ENCODE data around the gene GABBR2. TPM values are rescaled to one million over a fixed set of nuclear protein-coding genes. Genes with fewer than 3 reads are reported as not detected.
A peak's percentile ranks its signal among the peaks of the same experiment; 100 is the strongest.

Gene GABBR2
- total and polyA plus RNA-seq, 2 donors (not counting 1 experiment from before 2014, with no cell fraction given) = 0.03 TPM; not detected in 1

DNA sequence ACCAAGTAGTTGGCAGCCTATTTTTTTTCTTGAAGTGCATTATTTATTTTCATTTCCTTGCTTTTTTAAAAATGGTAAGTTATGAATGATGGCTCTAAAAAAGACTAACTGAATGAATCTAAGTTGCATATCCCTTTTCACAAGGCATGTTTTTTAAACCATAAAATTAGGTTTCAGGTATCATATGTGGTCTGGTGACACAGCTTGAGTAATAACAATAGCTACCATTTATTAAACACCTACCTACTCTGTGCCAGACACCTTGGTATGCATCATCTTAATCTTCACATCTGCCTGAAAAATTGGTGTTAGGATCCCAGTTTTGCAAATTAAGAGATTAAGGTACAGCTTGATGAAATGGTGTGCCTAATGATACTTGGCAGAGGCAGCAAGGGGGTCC is 4.3 kb upstream of the GABBR2 start:
- H3K27me3 Mint-ChIP-seq = peaks cover 55% of the 10 kb centered on the region
- POLR2A ChIA-PET = no interaction called here
- no peak overlapping the region for H3K27ac Mint-ChIP-seq
- TF ChIP-seq, protein P1, sequence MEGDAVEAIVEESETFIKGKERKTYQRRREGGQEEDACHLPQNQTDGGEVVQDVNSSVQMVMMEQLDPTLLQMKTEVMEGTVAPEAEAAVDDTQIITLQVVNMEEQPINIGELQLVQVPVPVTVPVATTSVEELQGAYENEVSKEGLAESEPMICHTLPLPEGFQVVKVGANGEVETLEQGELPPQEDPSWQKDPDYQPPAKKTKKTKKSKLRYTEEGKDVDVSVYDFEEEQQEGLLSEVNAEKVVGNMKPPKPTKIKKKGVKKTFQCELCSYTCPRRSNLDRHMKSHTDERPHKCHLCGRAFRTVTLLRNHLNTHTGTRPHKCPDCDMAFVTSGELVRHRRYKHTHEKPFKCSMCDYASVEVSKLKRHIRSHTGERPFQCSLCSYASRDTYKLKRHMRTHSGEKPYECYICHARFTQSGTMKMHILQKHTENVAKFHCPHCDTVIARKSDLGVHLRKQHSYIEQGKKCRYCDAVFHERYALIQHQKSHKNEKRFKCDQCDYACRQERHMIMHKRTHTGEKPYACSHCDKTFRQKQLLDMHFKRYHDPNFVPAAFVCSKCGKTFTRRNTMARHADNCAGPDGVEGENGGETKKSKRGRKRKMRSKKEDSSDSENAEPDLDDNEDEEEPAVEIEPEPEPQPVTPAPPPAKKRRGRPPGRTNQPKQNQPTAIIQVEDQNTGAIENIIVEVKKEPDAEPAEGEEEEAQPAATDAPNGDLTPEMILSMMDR (IDR thresholded peaks at IDR 0.05) = no peak
- no peak for TF ChIP-seq EZH2 (IDR thresholded peaks at IDR 0.05; ENCODE audit: borderline replicate concordance, insufficient read depth, low read depth, low read length, poor library complexity, severe bottlenecking)
- DNase-seq (no peak), ATAC-seq (ENCODE audit: low read depth) (no peak)
- Histone ChIP-seq H3K9me3 (ENCODE audit: control extremely low read depth in 1 of 3, control insufficient read depth in 2 of 3, insufficient read depth in 1 of 3, low read length in 2 of 3) (no peaks in the 10 kb centered on the region), H3K9ac (ENCODE audit: low read length) (no peak overlapping the region), H4K20me1 (ENCODE audit: control insufficient read depth, insufficient read depth, low read length, poor library complexity, severe bottlenecking) (no peaks in the 10 kb centered on the region), H3K27me3 (replicated peaks in 1 of 4; ENCODE audit: control extremely low read depth in 1 of 4, control insufficient read depth in 3 of 4, insufficient read depth in 4 of 4, low read length in 3 of 4) (peaks cover 0 to 24% (median 2%) of the 10 kb centered on the region in 4 experiments), H3K4me2 (replicated peaks; ENCODE audit: low read depth, low read length, poor library complexity, severe bottlenecking) (no peak overlapping the region), H3K27ac (ENCODE audit: low read length in 2 of 2) (no peak overlapping the region), H3K4me1 (ENCODE audit: control insufficient read depth in 2 of 2, insufficient read depth in 2 of 2, low read length in 2 of 2) (peaks cover 0 to 2% of the 10 kb centered on the region in 2 donors), H3K36me3 (replicated peaks in 1 of 2; ENCODE audit: control extremely low read depth in 1 of 2, control insufficient read depth in 1 of 2, extremely low read depth in 1 of 2, insufficient read depth in 2 of 2, low read length in 1 of 2) (no peaks in the 10 kb centered on the region), H2AFZ (ENCODE audit: insufficient read depth, low read depth, low read length, poor library complexity, severe bottlenecking) (no peak overlapping the region), H3K4me3 (ENCODE audit: control extremely low read depth in 1 of 5, extremely low read depth in 1 of 5, insufficient read depth in 1 of 5, low read depth in 2 of 5, low read length in 4 of 5) (no peak overlapping the region), H3K79me2 (ENCODE audit: control insufficient read depth, insufficient read depth, low read length) (no peaks in the 10 kb centered on the region)
- no peak overlapping the region for H3K4me3 Mint-ChIP-seq
- CTCF ChIA-PET = no interaction called here
- no peaks in the 10 kb centered on the region for H3K9me3 Mint-ChIP-seq (ENCODE audit: insufficient read depth)
- intact Hi-C loops (cut with micrococcal nuclease) = no loop called here
- peaks cover 5% of the 10 kb centered on the region for H3K4me1 Mint-ChIP-seq

DNA sequence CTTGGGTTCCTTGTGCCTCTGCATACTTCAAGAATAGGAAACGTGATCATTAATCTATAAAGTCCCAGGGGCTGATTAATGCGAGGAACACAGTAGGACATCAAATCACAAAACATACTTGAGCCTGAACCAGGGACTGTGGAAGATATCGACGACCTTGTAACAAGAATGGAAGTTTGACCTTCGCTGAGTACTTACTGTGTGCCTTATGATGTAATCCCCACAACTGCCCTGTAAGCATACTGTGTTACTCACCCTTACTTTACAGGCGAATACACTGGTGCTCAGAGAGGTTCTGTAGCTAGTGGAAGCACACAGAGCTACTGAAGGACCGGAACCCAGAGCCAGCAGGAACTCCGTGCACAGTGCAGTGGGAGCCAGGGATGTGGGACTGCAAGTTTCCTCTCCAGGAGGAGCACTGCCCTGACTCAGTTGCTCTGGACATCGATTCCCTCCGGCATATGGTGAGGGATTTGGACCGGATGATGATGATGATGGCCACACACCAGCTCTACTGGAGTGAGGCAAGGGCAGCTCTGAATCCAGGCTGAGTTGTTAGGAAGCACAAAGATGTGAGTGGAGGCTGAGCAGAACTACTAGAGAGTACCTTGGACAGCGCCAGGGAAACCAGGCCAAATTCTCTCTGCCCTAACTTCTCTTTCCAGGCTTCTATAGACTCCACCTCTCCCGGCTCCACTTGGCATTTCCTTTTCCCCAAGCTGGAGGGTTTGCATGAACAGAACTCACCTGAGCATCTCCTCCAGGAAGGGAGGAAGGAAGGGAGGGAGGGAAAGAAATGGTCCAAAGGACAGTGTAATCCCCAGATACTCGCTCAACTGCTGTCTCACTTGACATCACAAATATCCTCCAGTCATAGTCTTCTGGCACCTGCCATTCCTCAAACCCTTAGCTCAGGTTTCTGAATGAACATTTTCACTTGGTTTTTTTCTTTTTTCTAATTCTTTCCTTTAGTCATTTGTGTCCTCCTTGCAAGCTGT is 1.5 kb upstream of the GABBR2 start:
- DNase-seq (no peak), ATAC-seq (ENCODE audit: low read depth) (no peak)
- Histone ChIP-seq H3K4me2 (replicated peaks; ENCODE audit: low read depth, low read length, poor library complexity, severe bottlenecking) (no peak overlapping the region), H3K9me3 (ENCODE audit: control extremely low read depth in 1 of 3, control insufficient read depth in 2 of 3, insufficient read depth in 1 of 3, low read length in 2 of 3) (peaks cover 0 to 3% (median 0%) of the 10 kb centered on the region in 3 donors), H3K79me2 (ENCODE audit: control insufficient read depth, insufficient read depth, low read length) (no peaks in the 10 kb centered on the region), H3K9ac (ENCODE audit: low read length) (no peak overlapping the region), H3K27me3 (replicated peaks in 1 of 4; ENCODE audit: control extremely low read depth in 1 of 4, control insufficient read depth in 3 of 4, insufficient read depth in 4 of 4, low read length in 3 of 4) (peaks cover 0 to 44% (median 7%) of the 10 kb centered on the region in 4 experiments), H3K36me3 (replicated peaks in 1 of 2; ENCODE audit: control extremely low read depth in 1 of 2, control insufficient read depth in 1 of 2, extremely low read depth in 1 of 2, insufficient read depth in 2 of 2, low read length in 1 of 2) (no peaks in the 10 kb centered on the region), H3K4me1 (ENCODE audit: control insufficient read depth in 2 of 2, insufficient read depth in 2 of 2, low read length in 2 of 2) (peaks cover 9 to 13% of the 10 kb centered on the region in 2 donors), H3K27ac (ENCODE audit: low read length in 2 of 2) (no peak overlapping the region), H4K20me1 (ENCODE audit: control insufficient read depth, insufficient read depth, low read length, poor library complexity, severe bottlenecking) (no peaks in the 10 kb centered on the region), H2AFZ (ENCODE audit: insufficient read depth, low read depth, low read length, poor library complexity, severe bottlenecking) (no peak overlapping the region), H3K4me3 (ENCODE audit: control extremely low read depth in 1 of 5, extremely low read depth in 1 of 5, insufficient read depth in 1 of 5, low read depth in 2 of 5, low read length in 4 of 5) (no peak overlapping the region)
- intact Hi-C loops (cut with micrococcal nuclease) = loop anchor here (5.0 kb wide), 1 partner anchor 393 kb away; no protein-coding TSS in a partner anchor
- peak overlapping the region; percentile 59 for H3K4me3 Mint-ChIP-seq
- H3K9me3 Mint-ChIP-seq (ENCODE audit: insufficient read depth) = no peaks in the 10 kb centered on the region
- WGBS (ENCODE audit: insufficient coverage) = 76% methylated on average over 11 of the region's 14 CpGs
- peaks cover 52% of the 10 kb centered on the region for H3K27me3 Mint-ChIP-seq
- ChIA-PET POLR2A (no interaction called here), CTCF (no interaction called here)
- no peak overlapping the region for H3K27ac Mint-ChIP-seq
- no peak for TF ChIP-seq EZH2 (IDR thresholded peaks at IDR 0.05; ENCODE audit: borderline replicate concordance, insufficient read depth, low read depth, low read length, poor library complexity, severe bottlenecking)
- TF ChIP-seq, protein P1 (IDR thresholded peaks at IDR 0.05) = no peak
- peaks cover 7% of the 10 kb centered on the region for H3K4me1 Mint-ChIP-seq

All from B cell (primary cell).